Karpas-422 (cell line): ENCODE data around the gene GAA. TPM values are rescaled to one million over a fixed set of nuclear protein-coding genes. Genes with fewer than 3 reads are reported as not detected.

Experiments used
- DNase-seq: peaks from one replicate; pipeline ENCODE4 v3.0.0-alpha.2; 2015
- H2AFZ ChIP-seq: fragments of 200-600 bp; sonication (generic); 2 replicates; pipeline ENCODE4 v1.6.1; 2014; ENCODE audit warnings: antibody characterized with exemption, low read length, mixed read lengths
- H3K27ac ChIP-seq: fragments of 200-600 bp; sonication (generic); 2 replicates; pipeline ENCODE4 v1.5.1; 2014; ENCODE audit warnings: mild to moderate bottlenecking, low read length, moderate library complexity
- H3K27me3 ChIP-seq: fragments of 200-600 bp; sonication (generic); 2 replicates; pipeline ENCODE4 v1.6.1; 2014; ENCODE audit warnings: low read length, mixed read lengths
- H3K36me3 ChIP-seq: fragments of 200-600 bp; sonication (generic); 2 replicates; pipeline ENCODE4 v1.6.1; 2014; ENCODE audit warnings: low read length, mixed read lengths; ENCODE audit not compliant: insufficient read depth
- H3K4me1 ChIP-seq: fragments of 200-600 bp; sonication (generic); 2 replicates; pipeline ENCODE4 v1.6.1; 2014; ENCODE audit warnings: mild to moderate bottlenecking, low read length, mixed read lengths
- H3K4me2 ChIP-seq: fragments of 200-600 bp; sonication (generic); 2 replicates; pipeline ENCODE4 v1.6.1; 2014; ENCODE audit warnings: low read length, low read depth, mild to moderate bottlenecking; ENCODE audit not compliant: poor library complexity, severe bottlenecking
- H3K4me3 ChIP-seq: fragments of 200-600 bp; sonication (generic); 2 replicates; pipeline ENCODE4 v1.5.1; 2014; ENCODE audit warnings: mild to moderate bottlenecking, antibody characterized with exemption, low read length, mixed read lengths
- H3K79me2 ChIP-seq: fragments of 200-600 bp; sonication (generic); 2 replicates; pipeline ENCODE4 v1.6.1; 2014; ENCODE audit warnings: mild to moderate bottlenecking, low read length, mixed read lengths
- H3K9ac ChIP-seq: fragments of 200-600 bp; sonication (generic); 2 replicates; pipeline ENCODE4 v1.6.0; 2014; ENCODE audit warnings: low read length
- H3K9me2 ChIP-seq: fragments of 200-600 bp; sonication (generic), shearing (Covaris generic); replicated peaks from 2 replicates; pipeline ENCODE4 v1.6.0; 2014; ENCODE audit warnings: mild to moderate bottlenecking, low read length, moderate library complexity; ENCODE audit not compliant: insufficient read depth
- H3K9me3 ChIP-seq: fragments of 300-700, 200-600 bp; sonication (generic); 2 replicates; pipeline ENCODE4 v1.6.1; 2014; ENCODE audit warnings: low read length, mixed read lengths
- H4K20me1 ChIP-seq: fragments of 200-600 bp; sonication (generic); 2 replicates; pipeline ENCODE4 v1.6.1; 2014; ENCODE audit warnings: mild to moderate bottlenecking, antibody characterized with exemption, low read length, low read depth; ENCODE audit not compliant: insufficient read depth
- total RNA-seq: library from RNA; depleted of rRNA; stranded (reverse); fragments of >200 nt; shearing (Covaris generic); gene quantifications from 2 replicates; pipeline ENCODE4 v1.2.3, GENCODE V29; 2014; ENCODE audit warnings: low replicate concordance

The GAA gene
- total RNA-seq, 1 experiment from 2014 or later: 4.3 TPM

DNA sequence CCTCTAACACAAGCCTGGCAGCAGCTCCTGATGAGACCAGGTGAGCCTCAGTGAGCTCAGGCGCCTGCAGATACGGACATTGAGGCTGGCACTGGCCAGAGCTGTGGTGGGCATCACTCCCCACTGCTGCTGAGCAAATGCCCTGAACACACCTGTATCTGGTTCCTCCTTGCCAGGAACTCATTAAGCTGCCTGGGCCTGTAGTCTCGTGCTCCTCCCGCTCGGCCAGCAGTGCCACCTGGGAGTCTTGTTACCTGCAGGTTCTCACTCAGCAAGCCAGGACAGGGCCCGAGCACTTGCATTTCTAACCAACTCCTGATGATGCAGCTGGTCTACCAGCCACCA, 32.2 kb downstream of the GAA start:
- no peaks in the 10 kb centered on the region for H3K9me3 ChIP-seq
- peaks cover 48% of the 10 kb centered on the region for H3K36me3 ChIP-seq
- H4K20me1 ChIP-seq: peaks cover 16% of the 10 kb centered on the region; the same call in 1 of the 2 replicates
- H3K9me2 ChIP-seq: no peaks in the 10 kb centered on the region
- H3K27ac ChIP-seq: no peak overlapping the region
- no peak overlapping the region for H3K4me3 ChIP-seq
- no peak for DNase-seq
- no peaks in the 10 kb centered on the region for H3K79me2 ChIP-seq
- no peaks in the 10 kb centered on the region for H3K27me3 ChIP-seq
- H3K4me1 ChIP-seq: no peaks in the 10 kb centered on the region
- no peak overlapping the region for H2AFZ ChIP-seq
- H3K9ac ChIP-seq: no peak overlapping the region
- H3K4me2 ChIP-seq: no peak overlapping the region

DNA sequence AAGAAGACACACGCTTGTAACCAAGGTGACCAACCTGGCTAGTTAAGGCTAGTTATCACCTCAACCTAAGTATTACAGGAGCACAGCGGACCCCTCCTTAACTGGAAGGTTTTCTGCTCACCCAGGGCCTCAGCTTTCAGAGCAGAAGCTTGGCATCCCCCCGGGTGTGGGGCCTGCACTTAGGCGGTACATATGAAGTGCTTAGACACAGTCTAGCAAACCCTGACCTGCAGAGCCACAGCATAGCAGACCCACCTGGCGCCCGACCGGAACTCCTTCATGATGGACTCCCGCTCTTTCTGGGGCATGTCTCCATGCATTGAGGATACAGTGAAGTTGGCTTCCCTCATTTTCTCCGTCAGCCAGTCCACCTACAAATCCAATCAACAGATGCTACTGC, 35.8 kb downstream of the GAA start:
- H3K36me3 ChIP-seq: peaks cover 71% of the 10 kb centered on the region
- no peaks in the 10 kb centered on the region for H3K9me3 ChIP-seq
- H4K20me1 ChIP-seq: peaks cover 29% of the 10 kb centered on the region; the same call in 1 of the 2 replicates
- H3K79me2 ChIP-seq: 0 out of 2 replicates have a peak, but pooled peaks cover 9% of the 10 kb centered on the region
- H3K9ac ChIP-seq: no peak overlapping the region
- H3K4me3 ChIP-seq: no peak overlapping the region
- no peaks in the 10 kb centered on the region for H3K27me3 ChIP-seq
- H3K4me2 ChIP-seq: no peak overlapping the region
- no peaks in the 10 kb centered on the region for H3K9me2 ChIP-seq
- H3K27ac ChIP-seq: no peak overlapping the region
- no peak overlapping the region for H2AFZ ChIP-seq
- no peak for DNase-seq
- no peaks in the 10 kb centered on the region for H3K4me1 ChIP-seq

DNA sequence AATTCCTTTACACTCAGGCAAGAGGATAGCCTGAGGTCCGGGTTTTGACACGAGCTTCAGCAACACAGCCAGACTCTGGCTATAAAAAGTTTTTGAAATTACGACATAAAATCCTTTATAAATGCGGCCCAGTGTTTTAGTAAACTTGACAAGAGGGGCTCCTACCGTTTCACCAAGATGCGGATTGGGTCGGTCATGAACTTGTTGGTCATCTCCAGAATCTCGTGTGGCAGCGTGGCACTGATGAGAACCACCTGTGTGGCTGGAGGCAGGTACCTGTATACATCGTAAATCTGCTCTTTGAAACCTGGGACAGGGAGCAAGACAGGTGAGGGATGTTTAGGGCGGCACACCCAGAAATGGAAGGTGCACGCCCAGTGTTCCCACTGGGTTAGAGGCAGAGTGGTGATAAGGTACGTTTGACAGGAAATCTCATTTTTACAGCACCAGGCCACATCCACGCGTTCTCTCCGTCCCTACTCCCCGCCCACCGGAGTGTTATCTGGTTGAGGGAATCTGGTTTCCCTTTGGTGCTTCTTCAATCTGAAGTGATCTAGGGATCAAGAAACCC, 37.6 kb downstream of the GAA start:
- Histone ChIP-seq H3K9me3 (no peaks in the 10 kb centered on the region), H3K79me2 (peaks cover 17% of the 10 kb centered on the region)

DNA sequence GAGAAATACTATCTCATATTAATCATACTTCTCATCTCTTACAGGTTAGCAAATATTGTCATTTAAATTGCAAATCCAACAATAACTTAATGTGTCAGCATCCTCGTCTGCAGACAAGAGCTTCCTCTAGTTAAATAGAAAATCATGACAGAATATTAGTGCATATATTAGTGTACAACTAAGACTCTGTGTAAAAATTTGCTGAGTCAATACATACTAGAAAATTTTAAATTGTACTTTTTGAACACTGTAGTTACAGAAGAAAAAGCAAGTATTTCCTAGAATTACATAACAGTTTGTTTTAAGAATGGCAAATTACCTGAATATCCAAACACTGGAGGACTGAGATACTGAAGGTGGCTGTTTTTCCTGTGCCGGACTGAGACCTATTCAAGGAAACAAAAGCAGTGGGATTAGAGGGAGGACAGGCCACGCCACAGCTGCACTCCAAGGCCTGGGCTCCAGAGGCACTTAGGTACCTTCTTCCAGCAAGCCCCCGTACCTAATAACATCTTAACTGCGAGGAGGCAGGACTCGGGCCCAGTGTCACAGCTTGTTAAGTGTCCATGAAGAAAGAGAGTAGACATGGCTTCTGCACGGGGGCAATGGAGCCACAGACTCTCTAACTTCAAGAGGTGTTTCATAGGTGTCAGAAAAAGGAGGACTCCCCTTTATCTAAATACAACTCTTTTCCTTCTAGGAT, 40.2 kb downstream of the GAA start:
- peaks cover 18% of the 10 kb centered on the region for H3K4me1 ChIP-seq
- H3K9ac ChIP-seq: no peak overlapping the region
- H3K4me2 ChIP-seq: no peak overlapping the region
- no peak overlapping the region for H3K27ac ChIP-seq
- peaks cover 66% of the 10 kb centered on the region for H3K36me3 ChIP-seq
- peaks cover 51% of the 10 kb centered on the region for H4K20me1 ChIP-seq
- no peak overlapping the region for H2AFZ ChIP-seq
- H3K4me3 ChIP-seq: no peak overlapping the region
- DNase-seq: no peak
- no peaks in the 10 kb centered on the region for H3K9me2 ChIP-seq
- no peaks in the 10 kb centered on the region for H3K9me3 ChIP-seq
- H3K79me2 ChIP-seq: peaks cover 44% of the 10 kb centered on the region
- H3K27me3 ChIP-seq: no peaks in the 10 kb centered on the region

More for the DNA sequence above, 37.6 kb downstream of the GAA start:
- no peaks in the 10 kb centered on the region for H3K27me3 ChIP-seq
- H3K9me2 ChIP-seq: no peaks in the 10 kb centered on the region
- H3K4me1 ChIP-seq: no peaks in the 10 kb centered on the region
- no peak overlapping the region for H3K4me3 ChIP-seq
- no peak overlapping the region for H2AFZ ChIP-seq
- H3K9ac ChIP-seq: no peak overlapping the region
- H3K4me2 ChIP-seq: no peak overlapping the region
- DNase-seq: no peak
- peaks cover 76% of the 10 kb centered on the region for H3K36me3 ChIP-seq
- peaks cover 28% of the 10 kb centered on the region for H4K20me1 ChIP-seq
- H3K27ac ChIP-seq: no peak overlapping the region

DNA sequence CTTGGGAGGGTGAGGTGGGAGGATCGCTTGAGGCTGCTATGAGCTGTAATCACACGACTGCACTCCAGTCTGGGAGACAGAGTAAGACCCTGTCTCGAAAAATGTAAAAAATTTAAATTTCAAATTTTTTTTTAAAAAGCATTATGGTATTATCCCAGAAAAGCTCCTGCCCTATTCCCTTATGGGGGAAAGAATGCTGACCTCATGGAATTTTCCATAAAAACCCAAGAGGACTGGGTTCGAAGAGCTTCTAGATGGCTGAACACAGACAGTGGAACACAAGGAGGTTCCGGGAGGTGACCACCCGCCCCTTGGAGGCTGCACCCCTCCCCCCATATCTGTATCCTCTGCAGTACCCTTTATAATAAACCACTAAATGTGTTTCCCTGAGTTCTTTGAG, 41.5 kb downstream of the GAA start:
- peaks cover 52% of the 10 kb centered on the region for H4K20me1 ChIP-seq
- H3K9ac ChIP-seq: no peak overlapping the region
- DNase-seq: no peak
- no peak overlapping the region for H3K4me3 ChIP-seq
- no peak overlapping the region for H3K4me2 ChIP-seq
- H3K79me2 ChIP-seq: peaks cover 48% of the 10 kb centered on the region
- H3K36me3 ChIP-seq: peaks cover 53% of the 10 kb centered on the region
- no peak overlapping the region for H3K27ac ChIP-seq
- no peaks in the 10 kb centered on the region for H3K9me2 ChIP-seq
- H3K27me3 ChIP-seq: no peaks in the 10 kb centered on the region
- peaks cover 21% of the 10 kb centered on the region for H3K4me1 ChIP-seq
- H2AFZ ChIP-seq: no peak overlapping the region
- H3K9me3 ChIP-seq: no peaks in the 10 kb centered on the region

DNA sequence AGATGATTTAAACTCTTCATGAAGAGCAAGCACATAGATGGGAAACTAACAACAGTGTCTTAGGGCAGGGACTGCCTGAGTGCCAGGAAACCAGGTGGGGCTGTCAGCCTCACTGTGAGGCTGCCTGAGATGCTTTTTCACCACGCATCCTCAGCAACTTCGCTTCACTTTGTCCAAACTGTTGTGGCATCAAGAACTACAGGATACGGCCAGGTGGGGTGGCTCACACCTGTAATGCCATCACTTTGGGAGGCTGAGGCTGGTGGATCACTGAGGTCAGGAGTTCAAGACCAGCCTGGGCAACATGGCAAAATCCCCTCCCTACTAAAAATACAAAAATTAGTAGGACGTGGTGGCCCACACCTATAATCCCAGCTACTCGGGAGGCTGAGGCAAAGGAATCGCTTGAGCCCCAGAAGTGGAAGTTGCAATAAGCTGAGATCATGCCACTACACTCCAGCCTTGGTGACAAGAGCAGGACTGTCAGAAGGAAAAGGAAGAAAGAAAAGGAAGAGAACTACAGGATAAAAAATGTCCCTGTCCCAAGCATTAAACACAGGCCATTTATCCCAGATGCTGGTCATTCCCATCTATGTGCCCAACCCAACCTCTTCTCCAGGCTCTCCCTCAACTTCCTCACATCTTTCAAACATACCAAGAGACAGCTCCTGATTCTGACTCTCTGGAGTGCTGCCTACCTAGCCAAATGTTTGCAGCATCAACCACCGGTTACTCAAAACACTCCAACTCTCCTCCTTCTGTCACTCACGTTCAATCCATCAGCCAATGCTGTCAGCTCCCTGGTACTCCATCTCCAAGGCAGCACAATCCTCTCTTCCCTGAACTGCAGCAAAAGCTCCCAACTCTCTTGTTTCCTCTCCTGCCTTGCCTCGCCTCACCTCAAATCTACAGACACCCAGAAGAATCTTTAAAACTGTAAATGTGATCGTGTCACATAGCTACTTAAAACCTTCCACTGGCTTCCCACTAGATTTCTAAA, 44.0 kb downstream of the GAA start:
- Histone ChIP-seq H3K27me3 (no peaks in the 10 kb centered on the region), H3K9me2 (no peaks in the 10 kb centered on the region), H2AFZ (no peak overlapping the region), H3K79me2 (peaks cover 51% of the 10 kb centered on the region), H3K4me1 (peaks cover 25% of the 10 kb centered on the region), H3K36me3 (peaks cover 34% of the 10 kb centered on the region), H3K9me3 (no peaks in the 10 kb centered on the region), H4K20me1 (peaks cover 42% of the 10 kb centered on the region), H3K9ac (peak overlapping the region; percentile 99), H3K4me3 (peak overlapping the region; percentile 98), H3K27ac (no peak overlapping the region), H3K4me2 (peak overlapping the region; percentile 94)
- DNase-seq: no peak

DNA sequence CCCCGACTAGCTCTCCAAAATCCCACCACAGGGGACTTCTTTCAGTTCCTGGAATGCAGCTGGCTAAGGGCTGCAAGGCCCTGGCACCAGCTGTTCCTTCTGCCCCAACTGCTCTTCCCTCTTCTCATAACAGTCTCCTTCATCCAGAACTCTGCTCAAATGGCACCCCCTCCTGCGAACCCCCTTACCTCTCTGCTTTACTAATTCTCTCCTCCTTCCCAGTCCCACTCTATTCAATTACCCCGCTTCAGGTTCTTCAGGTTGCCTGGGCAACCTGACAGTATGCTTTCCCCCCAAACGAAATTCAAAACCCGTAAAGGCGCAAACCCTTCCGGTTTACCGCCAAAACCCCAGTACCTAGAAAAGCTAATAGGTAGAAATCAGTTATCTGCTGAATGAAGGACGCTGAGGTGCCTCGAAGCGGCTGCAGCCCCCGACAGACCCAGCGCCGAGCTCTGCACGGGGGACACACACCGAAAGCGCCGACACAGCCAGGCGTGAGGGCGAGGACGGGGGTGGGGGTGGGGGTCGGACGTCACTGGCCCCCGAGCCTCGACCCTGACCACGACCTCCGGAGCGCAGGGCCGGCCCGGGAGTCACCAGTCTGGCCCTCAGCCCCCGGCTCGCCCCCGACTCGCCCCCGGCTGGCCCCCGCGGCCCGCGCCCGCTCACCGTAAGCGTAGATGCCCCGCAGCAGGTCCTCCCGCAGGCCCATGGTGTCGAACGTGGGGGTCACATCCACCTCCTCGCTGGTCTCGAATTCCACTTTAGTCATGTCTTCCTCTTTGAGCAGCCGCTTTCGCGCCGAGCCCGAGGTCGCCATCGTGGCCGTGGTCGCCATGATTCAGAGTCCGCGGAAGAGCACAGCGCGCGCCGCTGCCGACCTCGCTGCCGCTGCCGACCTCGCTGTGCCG, 45.0 kb downstream of the GAA start:
- H3K4me1 ChIP-seq: peaks cover 25% of the 10 kb centered on the region
- H3K27me3 ChIP-seq: no peaks in the 10 kb centered on the region
- peak; percentile 72 for DNase-seq
- H2AFZ ChIP-seq: no peak overlapping the region
- H3K4me3 ChIP-seq: peak overlapping the region; percentile 98
- peaks cover 30% of the 10 kb centered on the region for H3K36me3 ChIP-seq
- no peaks in the 10 kb centered on the region for H3K9me2 ChIP-seq
- H3K9ac ChIP-seq: peak overlapping the region; percentile 99
- no peaks in the 10 kb centered on the region for H3K9me3 ChIP-seq
- peak overlapping the region; percentile 21; the same call in 1 of the 2 replicates for H3K27ac ChIP-seq
- H3K79me2 ChIP-seq: peaks cover 48% of the 10 kb centered on the region
- H4K20me1 ChIP-seq: peaks cover 38% of the 10 kb centered on the region
- peak overlapping the region; percentile 94 for H3K4me2 ChIP-seq
